GM06990 (cell line): ENCODE measurements around the gene CTU1.

Source experiments
- DNase-seq: peaks from one replicate; pipeline ENCODE4 v3.0.0-alpha.2; 2011; ENCODE audit not compliant: insufficient read length; ENCODE audit errors: extremely low read depth
- H3K27me3 ChIP-seq: replicated peaks from 2 replicates; pipeline ENCODE4 v1.6.0; 2011; ENCODE audit warnings: low read length; ENCODE audit not compliant: control insufficient read depth, insufficient read depth
- H3K36me3 ChIP-seq: 2 replicates; pipeline ENCODE4 v1.5.1; 2011; ENCODE audit warnings: low read length; ENCODE audit not compliant: control insufficient read depth, insufficient read depth
- H3K4me3 ChIP-seq: replicated peaks from 2 replicates; pipeline ENCODE4 v1.5.1; 2011; ENCODE audit warnings: low read depth, mild to moderate bottlenecking, control low read depth, low read length
- CTCF ChIP-seq: IDR thresholded peaks from 2 replicates; pipeline ENCODE4 v1.5.1; 2011; ENCODE audit warnings: low read length, control low read depth, mild to moderate bottlenecking, inconsistent platforms; ENCODE audit not compliant: insufficient read depth, poor library complexity, severe bottlenecking

The CTU1 gene

GRCh38 chr19:51082611-51083010 lies 25.6 kb downstream of the CTU1 start, which contains the start of gene KLK14:
Gene KLK14, minus strand, starts transcription at chr19:51082887. Its CDS starts 273 bp downstream, at chr19:51082614.
- no peak for DNase-seq
- H3K36me3 ChIP-seq: no peaks in the 10 kb centered on the region
- no peak for TF ChIP-seq CTCF
- H3K4me3 ChIP-seq: no peak within 1 kb of the TSS
- no peaks in the 10 kb centered on the region; the same call in 1 of the 2 replicates for H3K27me3 ChIP-seq

DNA sequence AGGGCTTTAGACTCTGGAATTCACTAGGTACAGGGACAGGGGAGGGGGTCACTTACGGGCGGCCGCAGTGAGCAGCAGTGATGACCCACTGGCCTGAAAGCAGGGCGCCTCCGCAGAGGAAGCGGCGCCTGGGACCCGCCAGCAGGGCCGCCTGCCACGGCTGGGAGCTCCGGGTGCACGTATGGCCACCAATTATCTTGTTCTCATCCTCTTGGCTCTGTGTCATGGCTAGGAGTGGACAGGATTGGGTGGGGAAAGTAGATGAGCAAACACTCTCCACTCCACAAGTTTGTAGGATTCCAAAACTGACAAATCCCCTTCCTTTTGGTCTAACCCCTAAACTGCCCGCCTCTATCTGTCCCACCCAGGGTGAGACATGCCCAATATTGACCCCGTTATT lies 26.7 kb downstream of the CTU1 start:
- TF ChIP-seq CTCF: no peak
- H3K36me3 ChIP-seq: no peaks in the 10 kb centered on the region
- no peak for DNase-seq
- H3K4me3 ChIP-seq: no peak overlapping the region
- no peaks in the 10 kb centered on the region; the same call in 1 of the 2 replicates for H3K27me3 ChIP-seq

DNA sequence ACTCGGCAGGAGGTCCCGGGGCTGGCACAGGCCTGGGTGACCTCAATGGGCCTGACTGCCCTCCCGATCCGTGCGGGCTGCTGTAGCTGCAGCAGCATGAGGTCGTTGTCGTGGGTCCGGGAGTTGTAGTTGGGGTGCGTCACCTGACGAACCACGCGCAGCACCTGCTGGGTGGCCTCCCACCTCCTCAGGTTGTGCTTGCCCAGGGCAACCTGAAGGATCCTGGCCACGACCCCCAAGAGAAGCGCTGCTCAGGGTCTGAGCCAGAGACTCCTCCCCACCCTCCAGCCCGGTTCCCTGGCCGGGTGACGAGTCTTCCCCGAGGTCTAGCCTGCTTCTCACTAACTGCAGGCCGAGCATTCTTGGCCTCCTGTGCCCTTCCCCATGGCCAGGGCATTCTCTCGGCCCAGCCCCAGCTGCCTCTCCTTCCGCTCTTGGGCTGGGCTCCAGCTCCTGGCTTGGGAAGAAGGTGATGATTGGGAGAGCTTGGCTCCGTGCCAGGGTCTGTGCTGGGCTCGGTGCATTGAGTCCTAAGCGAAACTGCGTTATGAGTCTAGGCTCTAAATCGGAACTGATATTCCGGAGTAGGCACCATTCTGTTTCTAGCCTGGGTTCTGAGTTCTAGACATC lies 28.6 kb downstream of the CTU1 start:
- H3K27me3 ChIP-seq: no peaks in the 10 kb centered on the region; the same call in 1 of the 2 replicates
- no peak for TF ChIP-seq CTCF
- H3K4me3 ChIP-seq: no peak overlapping the region
- DNase-seq: no peak
- H3K36me3 ChIP-seq: no peaks in the 10 kb centered on the region

DNA sequence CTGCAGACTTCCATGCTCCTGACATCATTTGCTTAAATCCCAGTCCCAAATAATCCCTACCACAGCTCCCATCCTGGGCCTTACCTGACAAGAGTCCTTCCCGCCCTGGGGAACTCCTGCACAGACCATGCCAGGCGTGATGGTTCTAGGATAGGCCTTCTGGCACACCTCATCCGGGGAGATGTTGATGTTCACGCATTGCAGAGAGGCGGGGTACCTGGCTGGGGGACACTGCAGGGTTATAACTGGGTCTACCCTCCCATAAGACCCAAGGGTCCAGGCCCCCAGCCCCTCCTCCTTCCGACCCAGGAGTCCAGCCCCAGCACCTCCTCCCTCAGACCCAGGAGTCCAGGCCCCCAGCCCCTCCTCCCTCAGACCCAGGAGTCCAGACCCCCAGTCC lies 29.5 kb downstream of the CTU1 start:
- Histone ChIP-seq H3K27me3 (no peaks in the 10 kb centered on the region; the same call in 1 of the 2 replicates), H3K4me3 (no peak overlapping the region), H3K36me3 (no peaks in the 10 kb centered on the region)
- no peak for DNase-seq
- TF ChIP-seq CTCF: no peak

DNA sequence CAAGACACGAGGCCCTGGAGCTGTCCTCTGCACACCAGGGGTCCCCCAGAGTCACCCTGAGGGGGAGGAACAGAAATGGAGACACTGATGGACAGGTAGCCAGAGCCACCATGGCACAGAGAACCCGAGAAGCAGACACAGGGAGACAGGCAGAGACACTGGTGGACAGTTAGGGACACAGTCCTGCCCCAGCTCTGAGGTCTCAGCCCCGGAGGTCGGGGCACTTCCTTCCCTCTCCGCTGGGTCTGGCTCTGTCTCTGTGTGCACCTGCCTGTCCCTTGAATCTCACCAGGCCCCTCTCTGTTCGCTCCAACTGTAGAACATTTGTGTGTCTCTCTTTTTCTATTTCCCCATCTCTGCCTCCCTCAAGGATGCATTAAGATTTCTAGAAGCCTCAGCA lies 30.1 kb downstream of the CTU1 start:
- no peak for TF ChIP-seq CTCF
- Histone ChIP-seq H3K4me3 (no peak overlapping the region), H3K27me3 (no peaks in the 10 kb centered on the region; the same call in 1 of the 2 replicates)

More for the DNA sequence above, 30.1 kb downstream of the CTU1 start:
- DNase-seq: no peak
- no peaks in the 10 kb centered on the region for H3K36me3 ChIP-seq
